ENCODE data around the gene FBXL16. TPM values are rescaled to one million over a fixed set of nuclear protein-coding genes. Genes with fewer than 3 reads are reported as not detected.
A peak's percentile ranks its signal among the peaks of the same experiment; 100 is the strongest.

Gene FBXL16
- total and polyA plus RNA-seq, 2 donors (not counting 1 experiment from before 2014, with no cell fraction given) = 0.07 TPM; not detected in 1

DNA sequence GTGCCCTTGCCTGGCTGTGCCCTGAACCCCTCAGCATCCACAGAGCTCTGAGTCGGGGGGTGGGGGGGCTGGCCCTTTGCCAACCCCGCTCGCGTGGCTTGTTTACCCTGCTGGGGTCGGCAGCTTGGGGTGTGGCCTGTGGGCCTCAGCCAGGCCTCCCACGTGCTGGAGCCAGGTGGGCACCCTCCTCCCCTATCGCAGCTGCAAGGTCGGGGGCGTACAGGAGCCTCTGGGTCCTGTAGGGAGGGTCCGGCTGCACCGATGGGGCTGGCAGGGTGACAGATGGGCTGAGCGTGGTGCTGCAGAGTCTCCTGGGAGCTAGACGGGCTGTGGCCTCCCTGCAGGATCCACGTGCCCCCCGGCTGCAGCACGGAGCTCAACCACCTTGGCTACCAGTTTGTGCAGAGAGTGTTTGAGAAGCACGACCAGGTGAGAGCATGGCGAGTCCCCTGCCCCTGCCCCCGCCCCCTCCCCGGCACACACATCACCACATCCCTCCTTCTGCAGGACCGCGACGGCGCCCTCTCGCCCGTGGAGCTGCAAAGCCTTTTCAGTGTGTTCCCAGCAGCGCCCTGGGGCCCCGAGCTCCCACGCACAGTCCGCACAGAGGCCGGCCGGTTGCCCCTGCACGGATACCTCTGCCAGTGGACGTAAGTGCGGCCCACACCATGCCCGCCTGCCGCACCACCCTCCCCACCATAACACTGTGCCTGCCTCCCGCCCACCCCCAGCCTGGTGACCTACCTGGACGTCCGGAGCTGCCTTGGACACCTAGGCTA, 34.1 kb downstream of the FBXL16 start:
- H3K4me1 ChIP-seq (ENCODE audit: control insufficient read depth, extremely low read depth, insufficient read depth, low read length) = peaks cover 11% of the 10 kb centered on the region

DNA sequence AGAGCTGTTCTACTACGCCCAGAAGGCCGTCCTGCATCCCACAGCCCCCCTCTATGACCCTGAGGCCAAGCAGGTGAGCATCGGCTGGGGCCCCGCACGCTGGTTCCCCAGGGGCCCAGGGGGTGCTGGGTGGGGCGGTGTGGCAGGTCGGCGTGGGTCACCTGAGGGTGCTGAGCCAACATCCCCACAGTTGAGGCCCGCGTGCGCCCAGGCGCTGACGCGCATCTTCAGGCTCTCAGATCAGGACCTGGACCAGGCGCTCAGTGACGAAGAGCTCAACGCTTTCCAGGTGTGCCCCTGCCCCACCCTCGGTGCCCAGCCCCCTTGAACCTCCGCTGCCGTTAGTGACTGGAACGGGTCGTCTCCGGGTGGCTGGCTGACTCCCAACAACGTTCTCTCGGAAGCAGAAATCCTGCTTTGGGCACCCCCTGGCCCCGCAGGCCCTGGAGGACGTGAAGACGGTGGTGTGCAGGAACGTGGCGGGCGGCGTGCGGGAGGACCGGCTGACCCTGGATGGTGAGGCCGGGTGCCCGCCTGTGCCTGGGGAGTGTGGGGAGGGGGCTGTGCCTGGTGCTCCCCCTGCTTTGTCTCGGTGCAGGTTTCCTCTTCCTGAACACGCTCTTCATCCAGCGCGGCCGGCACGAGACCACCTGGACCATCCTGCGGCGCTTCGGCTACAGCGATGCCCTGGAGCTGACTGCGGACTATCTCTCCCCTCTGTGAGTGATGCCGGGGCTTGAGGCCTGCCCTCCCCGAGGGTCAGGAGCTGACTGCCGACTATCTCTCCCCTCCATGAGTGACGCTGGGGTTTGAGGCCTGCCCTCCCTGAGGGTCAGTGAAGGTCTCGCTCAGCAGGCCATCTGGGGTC, 34.9 kb downstream of the FBXL16 start:
- no peak for TF ChIP-seq EZH2 (IDR thresholded peaks at IDR 0.05; ENCODE audit: low read length, missing control alignments)
- TF ChIP-seq, protein P1, sequence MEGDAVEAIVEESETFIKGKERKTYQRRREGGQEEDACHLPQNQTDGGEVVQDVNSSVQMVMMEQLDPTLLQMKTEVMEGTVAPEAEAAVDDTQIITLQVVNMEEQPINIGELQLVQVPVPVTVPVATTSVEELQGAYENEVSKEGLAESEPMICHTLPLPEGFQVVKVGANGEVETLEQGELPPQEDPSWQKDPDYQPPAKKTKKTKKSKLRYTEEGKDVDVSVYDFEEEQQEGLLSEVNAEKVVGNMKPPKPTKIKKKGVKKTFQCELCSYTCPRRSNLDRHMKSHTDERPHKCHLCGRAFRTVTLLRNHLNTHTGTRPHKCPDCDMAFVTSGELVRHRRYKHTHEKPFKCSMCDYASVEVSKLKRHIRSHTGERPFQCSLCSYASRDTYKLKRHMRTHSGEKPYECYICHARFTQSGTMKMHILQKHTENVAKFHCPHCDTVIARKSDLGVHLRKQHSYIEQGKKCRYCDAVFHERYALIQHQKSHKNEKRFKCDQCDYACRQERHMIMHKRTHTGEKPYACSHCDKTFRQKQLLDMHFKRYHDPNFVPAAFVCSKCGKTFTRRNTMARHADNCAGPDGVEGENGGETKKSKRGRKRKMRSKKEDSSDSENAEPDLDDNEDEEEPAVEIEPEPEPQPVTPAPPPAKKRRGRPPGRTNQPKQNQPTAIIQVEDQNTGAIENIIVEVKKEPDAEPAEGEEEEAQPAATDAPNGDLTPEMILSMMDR (conservative IDR thresholded peaks at IDR 0.05 in 1 of 2, IDR thresholded peaks at IDR 0.05 in 1 of 2; ENCODE audit: low read depth in 1 of 2, low read length in 2 of 2) = no peak
- DNase-seq (ENCODE audit: low read depth in 2 of 2) = no peak
- H3K9ac ChIP-seq (ENCODE audit: insufficient read depth, low read length) = no peak overlapping the region
- H3K36me3 ChIP-seq (ENCODE audit: control insufficient read depth, insufficient read depth, low read length) = peaks cover 37% of the 10 kb centered on the region
- no peak overlapping the region for H3K4me2 ChIP-seq (ENCODE audit: extremely low read depth, insufficient read depth, low read length)
- H3K27me3 ChIP-seq (ENCODE audit: control insufficient read depth, insufficient read depth, low read length) = no peaks in the 10 kb centered on the region
- no peak overlapping the region for H3K27ac ChIP-seq (ENCODE audit: insufficient read depth, low read length)
- H3K79me2 ChIP-seq (ENCODE audit: control insufficient read depth, insufficient read depth, low read length) = peaks cover 23% of the 10 kb centered on the region
- no peaks in the 10 kb centered on the region for H4K20me1 ChIP-seq (ENCODE audit: control insufficient read depth, extremely low read depth, insufficient read depth, low read length)
- no peaks in the 10 kb centered on the region for H3K9me3 ChIP-seq (ENCODE audit: control insufficient read depth, insufficient read depth, low read depth, low read length)
- H3K4me1 ChIP-seq (ENCODE audit: control insufficient read depth, extremely low read depth, insufficient read depth, low read length) = peaks cover 11% of the 10 kb centered on the region
- H2AFZ ChIP-seq (ENCODE audit: low read length) = no peak overlapping the region
- no peak overlapping the region for H3K4me3 ChIP-seq (replicated peaks in 1 of 4; ENCODE audit: control extremely low read depth in 1 of 4, insufficient read depth in 1 of 4, low read depth in 3 of 4, low read length in 4 of 4)

More for the DNA sequence above, 34.1 kb downstream of the FBXL16 start:
- TF ChIP-seq EZH2 (IDR thresholded peaks at IDR 0.05; ENCODE audit: low read length, missing control alignments) = no peak
- TF ChIP-seq, protein P1 (conservative IDR thresholded peaks at IDR 0.05 in 1 of 2, IDR thresholded peaks at IDR 0.05 in 1 of 2; ENCODE audit: low read depth in 1 of 2, low read length in 2 of 2) = no peak
- no peak overlapping the region for H3K27ac ChIP-seq (ENCODE audit: insufficient read depth, low read length)
- peaks cover 23% of the 10 kb centered on the region for H3K79me2 ChIP-seq (ENCODE audit: control insufficient read depth, insufficient read depth, low read length)
- H3K9me3 ChIP-seq (ENCODE audit: control insufficient read depth, insufficient read depth, low read depth, low read length) = no peaks in the 10 kb centered on the region
- no peaks in the 10 kb centered on the region for H3K27me3 ChIP-seq (ENCODE audit: control insufficient read depth, insufficient read depth, low read length)
- no peak for DNase-seq (ENCODE audit: low read depth in 2 of 2)
- H3K9ac ChIP-seq (ENCODE audit: insufficient read depth, low read length) = no peak overlapping the region
- no peaks in the 10 kb centered on the region for H4K20me1 ChIP-seq (ENCODE audit: control insufficient read depth, extremely low read depth, insufficient read depth, low read length)
- H3K36me3 ChIP-seq (ENCODE audit: control insufficient read depth, insufficient read depth, low read length) = peaks cover 37% of the 10 kb centered on the region
- no peak overlapping the region for H3K4me2 ChIP-seq (ENCODE audit: extremely low read depth, insufficient read depth, low read length)
- H3K4me3 ChIP-seq (replicated peaks in 1 of 4; ENCODE audit: control extremely low read depth in 1 of 4, insufficient read depth in 1 of 4, low read depth in 3 of 4, low read length in 4 of 4) = no peak overlapping the region
- no peak overlapping the region for H2AFZ ChIP-seq (ENCODE audit: low read length)

DNA sequence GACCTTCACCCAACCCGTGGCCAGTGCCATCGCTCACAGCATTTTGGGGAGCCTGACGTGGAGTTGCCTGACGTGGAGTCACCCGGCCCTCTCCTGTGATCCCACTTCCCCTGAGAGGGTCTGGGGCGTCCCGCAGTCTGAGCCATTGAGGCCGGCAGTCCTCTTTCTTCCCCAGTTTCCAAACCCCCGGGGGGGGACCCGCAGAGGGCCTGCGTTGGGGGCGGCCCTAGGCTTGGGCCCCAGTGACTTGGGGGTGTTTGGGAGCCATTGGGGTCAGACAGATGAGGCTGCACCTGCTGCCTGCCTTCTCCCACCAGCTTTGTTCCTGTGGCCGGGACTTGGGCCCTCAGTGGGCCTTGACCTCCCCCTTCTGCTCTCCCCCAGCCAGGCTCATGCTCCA, 35.9 kb downstream of the FBXL16 start:
- Histone ChIP-seq H2AFZ (ENCODE audit: low read length) (no peak overlapping the region), H3K27ac (ENCODE audit: insufficient read depth, low read length) (no peak overlapping the region), H3K4me1 (ENCODE audit: control insufficient read depth, extremely low read depth, insufficient read depth, low read length) (peaks cover 7% of the 10 kb centered on the region), H3K4me2 (ENCODE audit: extremely low read depth, insufficient read depth, low read length) (peak overlapping the region; percentile 94), H3K4me3 (replicated peaks in 1 of 4; ENCODE audit: control extremely low read depth in 1 of 4, insufficient read depth in 1 of 4, low read depth in 3 of 4, low read length in 4 of 4) (peak overlapping the region in 2 of 4 experiments; percentile 87 to 90), H3K79me2 (ENCODE audit: control insufficient read depth, insufficient read depth, low read length) (peaks cover 23% of the 10 kb centered on the region), H3K36me3 (ENCODE audit: control insufficient read depth, insufficient read depth, low read length) (peaks cover 37% of the 10 kb centered on the region), H3K9me3 (ENCODE audit: control insufficient read depth, insufficient read depth, low read depth, low read length) (no peaks in the 10 kb centered on the region), H3K9ac (ENCODE audit: insufficient read depth, low read length) (no peak overlapping the region), H3K27me3 (ENCODE audit: control insufficient read depth, insufficient read depth, low read length) (no peaks in the 10 kb centered on the region), H4K20me1 (ENCODE audit: control insufficient read depth, extremely low read depth, insufficient read depth, low read length) (no peaks in the 10 kb centered on the region)
- no peak for DNase-seq (ENCODE audit: low read depth in 2 of 2)
- TF ChIP-seq, protein P1 (conservative IDR thresholded peaks at IDR 0.05 in 1 of 2, IDR thresholded peaks at IDR 0.05 in 1 of 2; ENCODE audit: low read depth in 1 of 2, low read length in 2 of 2) = no peak
- no peak for TF ChIP-seq EZH2 (IDR thresholded peaks at IDR 0.05; ENCODE audit: low read length, missing control alignments)
